Cardiac muscle cell (in vitro differentiated cells and primary cell): ENCODE measurements around the gene CCDC88B. TPM values are rescaled to one million over a fixed set of nuclear protein-coding genes. Genes with fewer than 3 reads are reported as not detected.
"Not testable (repeated sequence)": the region's sequence is repeated elsewhere in the genome, so short reads cannot be mapped to it uniquely, and the experiment has no call there.

ENCODE experiments used
- DNase-seq, 2 donors: peaks; one replicate each; pipeline versions ENCODE4 v3.0.0 to v3.0.0-alpha.2; 2010 to 2017; ENCODE audit warnings: low read depth in 1 of 2, low spot score in 1 of 2
- H3K27ac ChIP-seq: fragments of 200-600 bp; sonication (generic); 2 replicates; pipeline ENCODE4 v1.5.1; 2016
- H3K27me3 ChIP-seq: fragments of 200-600 bp; sonication (generic); 2 replicates; pipeline ENCODE4 v1.6.0; 2016; ENCODE audit warnings: control low read depth
- H3K36me3 ChIP-seq: fragments of 200-600 bp; sonication (generic); 2 replicates; pipeline ENCODE4 v1.5.1; 2016; ENCODE audit warnings: control low read depth
- H3K4me1 ChIP-seq: fragments of 200-600 bp; sonication (generic); 2 replicates; pipeline ENCODE4 v1.8.1; 2017; ENCODE audit warnings: low read depth, mild to moderate bottlenecking, mixed run types
- H3K4me3 ChIP-seq: fragments of 200-600 bp; sonication (generic); 2 replicates; pipeline ENCODE4 v1.5.1; 2016; ENCODE audit warnings: mild to moderate bottlenecking
- H3K9me3 ChIP-seq: fragments of 200-600 bp; sonication (generic); 2 replicates; pipeline ENCODE4 v1.5.1; 2017; ENCODE audit warnings: low read depth, mild to moderate bottlenecking, control low read depth
- CTCF ChIP-seq: IDR thresholded peaks from 2 replicates; pipeline ENCODE4 v1.5.1; 2012; ENCODE audit warnings: low read depth, mild to moderate bottlenecking, low read length
- polyA plus RNA-seq: library from polyadenylated mRNA; unstranded; fragments of >200 nt; fragmentation: Nextera tagmentation; extraction: Ambion mirVana; gene quantifications from 2 replicates; pipeline ENCODE4 v1.2.1, GENCODE V29; 2016
- total RNA-seq: library from RNA; depleted of rRNA; stranded (reverse); fragments of >200 nt; gene quantifications from 2 replicates; pipeline ENCODE4 v1.2.3, GENCODE V29; 2016

CCDC88B gene
- total and polyA plus RNA-seq, 2 experiments from 2014 or later: 8.4 to 8.6 TPM

- Histone ChIP-seq H3K27me3 (no peaks in the 10 kb centered on the region), H3K9me3 (no peaks in the 10 kb centered on the region), H3K27ac (no peak overlapping the region), H3K4me3 (no peak overlapping the region), H3K36me3 (peaks cover 5% of the 10 kb centered on the region), H3K4me1 (peaks cover 6% of the 10 kb centered on the region)
- TF ChIP-seq CTCF: no peak
- no peak for DNase-seq
These were observed 25.0 kb upstream of the CCDC88B start for GRCh38 chr11:64314805-64315561.

- H3K27ac ChIP-seq: peak overlapping the region; percentile 95
- peak overlapping the region; percentile 60 for H3K4me3 ChIP-seq
- not testable (repeated sequence) for H3K36me3 ChIP-seq, H3K4me1 ChIP-seq, H3K9me3 ChIP-seq, H3K27me3 ChIP-seq, DNase-seq
These were observed 24.1 kb upstream of the CCDC88B start for GRCh38 chr11:64315667-64316526.

GRCh38 chr11:64316672-64317324 is 23.2 kb upstream of the CCDC88B start:
- Histone ChIP-seq H3K4me3 (peak overlapping the region; percentile 60), H3K36me3 (peaks cover 5% of the 10 kb centered on the region), H3K27me3 (no peaks in the 10 kb centered on the region), H3K9me3 (no peaks in the 10 kb centered on the region), H3K27ac (peak overlapping the region; percentile 95), H3K4me1 (peaks cover 6% of the 10 kb centered on the region)
- DNase-seq: peak in 1 of 2 donors; percentile 15
- no peak for TF ChIP-seq CTCF

- H3K27ac ChIP-seq: peak within 1 kb of the TSS; percentile 95
- H3K4me1 ChIP-seq: peaks cover 6% of the 10 kb centered on the region
- TF ChIP-seq CTCF: no peak
- H3K27me3 ChIP-seq: no peaks in the 10 kb centered on the region
- DNase-seq: peak; percentile 98 to 99
- H3K36me3 ChIP-seq: peaks cover 7% of the 10 kb centered on the region
- H3K9me3 ChIP-seq: no peaks in the 10 kb centered on the region
- peak within 1 kb of the TSS; percentile 60 for H3K4me3 ChIP-seq
These were observed 22.6 kb upstream of the CCDC88B start, which contains the start of gene TRMT112 for GRCh38 chr11:64317325-64317960. Gene TRMT112, minus strand, starts transcription at chr11:64317559. Its CDS starts 33 bp downstream, at chr11:64317526.

- Histone ChIP-seq H3K4me3 (peak within 1 kb of the TSS; percentile 60), H3K27ac (peak within 1 kb of the TSS; percentile 95), H3K9me3 (no peaks in the 10 kb centered on the region), H3K27me3 (no peaks in the 10 kb centered on the region), H3K36me3 (peaks cover 9% of the 10 kb centered on the region), H3K4me1 (peaks cover 6% of the 10 kb centered on the region)
- TF ChIP-seq CTCF: peak; percentile 28
- DNase-seq: peak; percentile 96 to 98
These were observed 21.8 kb upstream of the CCDC88B start, which contains the start of gene PRDX5 for GRCh38 chr11:64317961-64318765. Gene PRDX5, plus strand, starts transcription at chr11:64318121. Its CDS starts 95 bp downstream, at chr11:64318216.
